Stimulated activated effector memory CD8-positive, alpha-beta T cell treated with anti-CD3 and anti-CD28 coated beads, Interleukin-12 subunit alpha, Interleukin-12 subunit beta, amount 100 ng/mL, for 72 hours (primary cell): ENCODE measurements around the gene GDPD5.

Source experiments
- ATAC-seq: fragments of 150-1000 bp; cut with Tn5 transposase; 2 replicates; pipeline ENCODE4 v1.10.0; 2021
- DNase-seq, 2 donors: peaks; one replicate each; pipeline ENCODE4 v3.0.0; 2021 to 2022; ENCODE audit warnings: low spot score in 2 of 2
- H3K27ac Mint-ChIP-seq: one replicate; pipeline ENCODE4 v1.8.0; 2022; ENCODE audit warnings: mild to moderate bottlenecking, mixed read lengths
- H3K36me3 Mint-ChIP-seq: one replicate; pipeline ENCODE4 v1.8.0; 2022; ENCODE audit warnings: mild to moderate bottlenecking, mixed read lengths
- H3K4me1 Mint-ChIP-seq: one replicate; pipeline ENCODE4 v1.8.0; 2022; ENCODE audit warnings: mixed read lengths
- H3K4me3 Mint-ChIP-seq: one replicate; pipeline ENCODE4 v1.8.0; 2022; ENCODE audit warnings: mild to moderate bottlenecking, mixed read lengths
- H3K9me3 Mint-ChIP-seq: one replicate; pipeline ENCODE4 v1.8.0; 2022; ENCODE audit warnings: mixed read lengths

The GDPD5 gene

GRCh38 chr11:75530577-75530976, 4.8 kb upstream of the GDPD5 start:
- no peaks in the 10 kb centered on the region for H3K36me3 Mint-ChIP-seq
- peak overlapping the region; percentile 4 for H3K27ac Mint-ChIP-seq
- no peaks in the 10 kb centered on the region for H3K9me3 Mint-ChIP-seq
- H3K4me3 Mint-ChIP-seq, result no peak overlapping the region
- ATAC-seq (no peak), DNase-seq (no peak)
- peaks cover 41% of the 10 kb centered on the region for H3K4me1 Mint-ChIP-seq

DNA sequence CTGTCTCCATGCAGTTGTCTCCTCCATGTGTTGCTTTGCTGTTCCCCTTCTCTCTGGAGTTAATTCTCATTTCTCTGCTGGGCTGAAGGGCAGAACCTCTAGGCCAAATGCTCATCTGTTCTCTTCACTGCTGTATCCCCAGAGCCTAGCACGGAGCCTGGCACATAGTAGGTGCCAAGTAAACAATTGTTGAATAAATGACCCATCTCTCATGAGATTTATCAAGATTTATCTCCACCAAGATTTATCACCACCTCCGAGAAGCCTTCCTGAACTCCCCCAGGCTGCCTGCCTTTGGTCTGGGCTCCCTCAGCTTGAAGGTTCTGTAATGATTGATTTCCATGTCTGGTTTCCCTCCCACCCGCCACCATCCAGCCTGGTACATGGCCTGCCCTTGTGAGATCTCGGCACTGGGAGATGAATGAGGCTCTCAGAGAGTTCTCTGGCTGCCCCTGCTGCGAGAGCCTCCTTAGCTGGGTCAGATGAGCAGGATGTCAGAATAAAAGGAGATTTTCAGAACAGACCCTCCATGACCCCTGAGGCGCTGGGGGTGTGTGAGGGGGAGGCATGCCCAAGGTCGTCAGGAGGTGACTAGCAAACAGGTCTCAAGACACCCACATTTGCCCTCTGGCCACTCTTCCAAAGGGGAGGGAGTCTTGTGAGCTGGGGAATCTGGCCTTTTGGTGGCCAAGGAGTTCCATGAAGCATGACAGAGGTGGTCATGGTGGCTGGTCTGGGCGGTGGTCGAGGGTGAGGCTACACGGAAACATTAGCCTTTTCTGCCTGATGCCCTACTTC, 2.4 kb upstream of the GDPD5 start:
- ATAC-seq (no peak), DNase-seq (no peak)
- H3K36me3 Mint-ChIP-seq, result no peaks in the 10 kb centered on the region
- peaks cover 46% of the 10 kb centered on the region for H3K4me1 Mint-ChIP-seq
- no peaks in the 10 kb centered on the region for H3K9me3 Mint-ChIP-seq
- peak overlapping the region; percentile 63 for H3K27ac Mint-ChIP-seq
- peak overlapping the region; percentile 72 for H3K4me3 Mint-ChIP-seq

GRCh38 chr11:75527130-75527529, 1.4 kb upstream of the GDPD5 start:
- H3K4me1 Mint-ChIP-seq, result peaks cover 42% of the 10 kb centered on the region

GRCh38 chr11:75526192-75526541, 426 bp upstream of the GDPD5 start:
- Mint-ChIP-seq H3K4me3 (peak overlapping the region; percentile 72), H3K4me1 (peaks cover 41% of the 10 kb centered on the region), H3K9me3 (no peaks in the 10 kb centered on the region), H3K36me3 (no peaks in the 10 kb centered on the region), H3K27ac (peak overlapping the region; percentile 70)
- ATAC-seq, result no peak
- no peak for DNase-seq

More at GRCh38 chr11:75527130-75527529, 1.4 kb upstream of the GDPD5 start:
- H3K27ac Mint-ChIP-seq, result no peak overlapping the region
- DNase-seq (no peak), ATAC-seq (no peak)
- peak overlapping the region; percentile 72 for H3K4me3 Mint-ChIP-seq
- H3K36me3 Mint-ChIP-seq, result no peaks in the 10 kb centered on the region
- no peaks in the 10 kb centered on the region for H3K9me3 Mint-ChIP-seq

DNA sequence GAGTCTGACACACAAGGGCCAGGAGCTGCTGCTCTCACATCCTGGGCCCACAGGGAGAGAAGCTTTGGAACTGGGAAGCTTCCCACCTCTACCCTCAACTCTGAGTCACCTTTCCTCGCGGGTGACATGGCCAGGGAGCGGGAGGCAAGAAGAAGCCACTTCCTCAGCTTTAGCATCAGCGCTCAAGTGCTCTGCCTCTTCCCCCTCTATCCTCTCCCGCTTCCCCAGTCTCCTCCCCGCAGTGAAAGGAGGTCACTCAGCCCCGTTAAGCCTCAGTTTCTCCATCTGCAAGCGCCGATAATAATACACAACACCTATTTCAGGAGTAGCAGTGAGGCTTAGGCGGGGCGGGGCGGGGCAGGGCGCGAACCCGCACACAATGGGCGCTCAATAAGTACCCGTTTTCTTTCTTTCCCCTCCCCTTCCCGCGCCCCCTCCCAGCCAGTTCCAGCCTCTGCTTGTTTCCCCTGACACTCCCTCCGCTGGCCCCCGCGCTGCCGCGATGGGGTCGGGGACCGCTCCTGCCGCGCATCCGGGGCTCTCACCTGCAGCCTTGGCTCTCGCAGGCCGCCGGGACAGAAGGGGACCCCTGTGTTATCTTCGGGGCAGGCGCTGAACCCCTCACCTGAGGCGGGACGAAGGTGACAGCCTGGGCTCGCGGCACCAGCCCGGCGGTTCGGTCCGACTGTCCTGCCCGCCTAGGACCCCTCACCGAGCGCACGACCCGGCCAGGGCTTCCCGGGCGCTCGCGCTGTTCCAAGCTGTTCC, 892 bp downstream of the GDPD5 start:
- Mint-ChIP-seq H3K4me1 (peaks cover 39% of the 10 kb centered on the region), H3K9me3 (no peaks in the 10 kb centered on the region), H3K4me3 (peak overlapping the region; percentile 72), H3K36me3 (no peaks in the 10 kb centered on the region), H3K27ac (peak overlapping the region; percentile 64)
- ATAC-seq (peak; percentile 20), DNase-seq (peak; percentile 22 to 61)

DNA sequence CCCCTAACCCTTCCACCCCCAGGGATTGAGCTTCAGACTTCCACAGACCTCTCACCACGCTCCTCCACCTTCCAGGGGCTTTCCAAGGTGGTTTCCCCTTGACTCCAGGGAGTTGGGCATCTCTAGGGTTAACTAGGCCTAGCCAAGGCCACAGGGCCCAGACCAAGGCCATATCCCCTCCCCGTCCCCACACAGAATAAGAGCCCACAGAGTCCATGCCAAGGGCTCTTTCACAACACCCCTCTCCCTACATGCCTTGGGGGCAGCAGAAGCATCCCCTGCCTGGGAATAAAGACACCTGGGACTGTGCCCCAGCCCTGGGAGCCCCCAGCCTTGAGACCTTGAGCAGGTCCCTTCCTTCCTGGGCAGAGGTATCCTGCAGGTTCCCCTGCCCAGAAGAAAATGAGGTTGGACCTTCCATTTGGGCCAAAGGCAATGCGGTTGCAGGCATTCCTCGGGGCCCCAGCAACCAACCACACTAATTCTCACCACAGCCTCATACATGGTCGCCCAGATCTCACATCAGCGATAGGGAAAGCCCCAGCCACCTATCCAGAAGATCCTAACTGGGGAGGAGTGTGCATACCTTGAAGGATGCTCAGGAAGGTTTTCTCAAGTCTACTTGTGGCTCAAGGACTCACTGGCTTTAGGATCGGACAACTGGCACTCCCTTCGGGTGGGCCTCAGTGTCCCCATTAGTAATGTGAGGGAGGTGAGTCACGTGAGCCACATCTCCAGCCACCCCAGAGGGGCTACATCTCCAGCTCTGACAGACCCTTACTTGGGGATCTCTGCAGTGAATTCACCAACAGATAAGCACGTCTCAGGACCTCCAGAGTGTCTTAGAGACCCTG, 1.7 kb downstream of the GDPD5 start:
- peak overlapping the region; percentile 64 for H3K27ac Mint-ChIP-seq
- DNase-seq, result no peak
- no peak for ATAC-seq

GRCh38 chr11:75523189-75523588, 2.6 kb downstream of the GDPD5 start:
- H3K9me3 Mint-ChIP-seq, result no peaks in the 10 kb centered on the region
- DNase-seq (no peak), ATAC-seq (no peak)
- H3K4me1 Mint-ChIP-seq, result peaks cover 42% of the 10 kb centered on the region
- H3K36me3 Mint-ChIP-seq, result no peaks in the 10 kb centered on the region
- peak overlapping the region; percentile 64 for H3K27ac Mint-ChIP-seq
- H3K4me3 Mint-ChIP-seq, result peak overlapping the region; percentile 72

More for the DNA sequence above, 1.7 kb downstream of the GDPD5 start:
- peak overlapping the region; percentile 72 for H3K4me3 Mint-ChIP-seq
- H3K4me1 Mint-ChIP-seq, result peaks cover 42% of the 10 kb centered on the region
- H3K36me3 Mint-ChIP-seq, result no peaks in the 10 kb centered on the region
- H3K9me3 Mint-ChIP-seq, result no peaks in the 10 kb centered on the region

DNA sequence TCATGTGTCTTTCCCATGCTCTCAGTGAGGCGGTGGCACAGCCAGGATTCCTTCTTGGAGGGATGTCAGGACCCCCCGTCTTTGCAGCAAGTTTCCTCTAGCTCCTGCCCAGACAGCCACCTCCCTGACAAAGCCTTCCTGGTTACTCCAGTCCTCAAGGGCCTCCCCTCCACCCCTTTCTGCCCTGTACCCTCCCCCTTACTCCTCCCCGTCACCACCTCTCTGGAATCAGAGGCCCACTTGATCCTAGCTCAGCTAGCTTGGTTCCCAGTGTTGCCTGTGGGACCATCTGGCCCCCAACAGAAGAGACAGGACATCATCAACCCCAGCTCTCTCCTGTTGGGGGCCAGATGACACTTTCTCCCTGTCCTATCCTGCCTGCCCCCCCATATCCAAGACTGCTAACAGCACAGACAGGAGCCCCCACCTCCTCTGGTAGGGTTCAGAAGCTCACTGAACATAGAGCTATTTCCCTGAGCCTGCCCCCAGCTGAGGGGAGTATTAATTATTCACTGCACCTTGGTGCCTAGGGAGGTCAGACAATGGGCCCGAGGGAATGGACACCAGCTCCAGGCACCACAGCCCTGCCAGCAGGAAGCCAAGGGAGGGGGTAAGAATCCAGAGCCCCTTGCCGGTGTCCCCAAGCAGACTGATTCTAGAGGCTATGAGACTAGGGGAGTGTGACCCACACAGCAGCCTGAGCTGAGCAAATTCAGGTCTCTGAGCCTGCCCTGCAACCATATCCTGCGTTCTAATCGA, 3.3 kb downstream of the GDPD5 start:
- DNase-seq, result no peak

GRCh38 chr11:75520688-75521087, 5.1 kb downstream of the GDPD5 start:
- peak overlapping the region; percentile 80 for H3K27ac Mint-ChIP-seq
- no peak overlapping the region for H3K4me3 Mint-ChIP-seq
- ATAC-seq, result no peak
- H3K9me3 Mint-ChIP-seq, result no peaks in the 10 kb centered on the region
- DNase-seq, result no peak
- peaks cover 59% of the 10 kb centered on the region for H3K4me1 Mint-ChIP-seq
- no peaks in the 10 kb centered on the region for H3K36me3 Mint-ChIP-seq

More for the DNA sequence above, 3.3 kb downstream of the GDPD5 start:
- no peak overlapping the region for H3K27ac Mint-ChIP-seq
- no peaks in the 10 kb centered on the region for H3K9me3 Mint-ChIP-seq
- H3K4me3 Mint-ChIP-seq, result no peak overlapping the region
- H3K4me1 Mint-ChIP-seq, result peaks cover 42% of the 10 kb centered on the region
- no peak for ATAC-seq
- H3K36me3 Mint-ChIP-seq, result no peaks in the 10 kb centered on the region

DNA sequence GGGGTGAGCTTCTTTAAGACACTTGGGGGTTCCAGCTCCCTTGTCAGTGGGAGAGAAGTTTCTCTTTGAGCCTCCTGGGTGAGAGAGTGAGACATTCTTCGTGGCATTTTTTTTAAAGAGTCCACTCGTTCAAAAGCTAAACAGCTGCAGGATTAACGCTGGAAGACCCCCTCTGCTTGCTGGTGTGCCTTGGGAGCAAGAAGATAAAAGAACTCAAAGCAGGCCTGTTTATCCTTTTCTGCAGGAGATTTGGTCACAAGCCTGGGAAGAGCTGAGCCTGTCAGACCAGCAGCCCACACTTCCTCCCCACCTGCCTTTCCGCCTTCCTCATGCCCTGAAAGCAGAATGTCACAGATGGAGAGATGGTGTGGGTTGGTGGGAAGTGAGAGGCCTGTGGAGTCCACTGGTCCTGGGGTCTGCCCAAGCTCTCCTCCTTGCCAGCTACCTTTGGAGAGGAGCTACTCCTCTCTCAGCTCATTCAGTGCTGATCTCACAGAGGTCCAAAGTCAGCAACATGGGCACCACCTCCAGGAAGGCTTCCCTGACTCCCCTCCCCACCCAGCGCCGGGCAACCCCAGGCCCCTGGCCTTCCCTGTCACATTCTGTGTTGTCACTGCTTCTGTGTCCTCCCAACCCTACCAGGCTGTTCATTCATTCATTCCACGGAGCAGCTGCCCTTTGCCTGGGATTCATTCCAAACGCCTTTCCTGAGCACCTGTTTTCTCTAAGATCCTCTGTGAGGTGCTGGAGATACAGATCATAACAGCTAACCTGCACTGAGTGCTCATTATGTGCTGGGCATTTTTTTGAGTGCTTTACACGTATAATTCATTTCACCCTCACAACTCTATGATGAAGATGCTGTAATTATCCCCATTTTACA, 6.7 kb downstream of the GDPD5 start:
- no peak overlapping the region for H3K27ac Mint-ChIP-seq

GRCh38 chr11:75518204-75518549, 7.6 kb downstream of the GDPD5 start:
- Mint-ChIP-seq H3K27ac (no peak overlapping the region), H3K36me3 (no peaks in the 10 kb centered on the region)
- no peak for ATAC-seq

More for the DNA sequence above, 6.7 kb downstream of the GDPD5 start:
- Mint-ChIP-seq H3K9me3 (no peaks in the 10 kb centered on the region), H3K4me1 (peaks cover 57% of the 10 kb centered on the region), H3K4me3 (no peak overlapping the region), H3K36me3 (no peaks in the 10 kb centered on the region)
- no peak for DNase-seq
- ATAC-seq, result no peak

GRCh38 chr11:75516886-75517285, 8.9 kb downstream of the GDPD5 start:
- peaks cover 46% of the 10 kb centered on the region for H3K4me1 Mint-ChIP-seq
- no peaks in the 10 kb centered on the region for H3K36me3 Mint-ChIP-seq
- H3K27ac Mint-ChIP-seq, result peak overlapping the region; percentile 29
- DNase-seq (no peak), ATAC-seq (no peak)
- peak overlapping the region; percentile 40 for H3K4me3 Mint-ChIP-seq
- no peaks in the 10 kb centered on the region for H3K9me3 Mint-ChIP-seq

More at GRCh38 chr11:75518204-75518549, 7.6 kb downstream of the GDPD5 start:
- Mint-ChIP-seq H3K4me3 (no peak overlapping the region), H3K4me1 (peaks cover 49% of the 10 kb centered on the region), H3K9me3 (no peaks in the 10 kb centered on the region)
- no peak for DNase-seq

- DNase-seq, result no peak
- Mint-ChIP-seq H3K4me3 (no peak overlapping the region), H3K27ac (peak overlapping the region; percentile 52), H3K36me3 (no peaks in the 10 kb centered on the region), H3K9me3 (no peaks in the 10 kb centered on the region), H3K4me1 (peaks cover 40% of the 10 kb centered on the region)
- ATAC-seq, result no peak
Measured at GRCh38 chr11:75516140-75516539, 9.6 kb downstream of the GDPD5 start.

GRCh38 chr11:75514596-75514995, 11.1 kb downstream of the GDPD5 start:
- H3K4me3 Mint-ChIP-seq, result no peak overlapping the region
- H3K9me3 Mint-ChIP-seq, result no peaks in the 10 kb centered on the region
- ATAC-seq (no peak), DNase-seq (no peak)
- H3K4me1 Mint-ChIP-seq, result peaks cover 30% of the 10 kb centered on the region
- no peaks in the 10 kb centered on the region for H3K36me3 Mint-ChIP-seq
- no peak overlapping the region for H3K27ac Mint-ChIP-seq
